ENCODE results near the gene RHEB.

DNA sequence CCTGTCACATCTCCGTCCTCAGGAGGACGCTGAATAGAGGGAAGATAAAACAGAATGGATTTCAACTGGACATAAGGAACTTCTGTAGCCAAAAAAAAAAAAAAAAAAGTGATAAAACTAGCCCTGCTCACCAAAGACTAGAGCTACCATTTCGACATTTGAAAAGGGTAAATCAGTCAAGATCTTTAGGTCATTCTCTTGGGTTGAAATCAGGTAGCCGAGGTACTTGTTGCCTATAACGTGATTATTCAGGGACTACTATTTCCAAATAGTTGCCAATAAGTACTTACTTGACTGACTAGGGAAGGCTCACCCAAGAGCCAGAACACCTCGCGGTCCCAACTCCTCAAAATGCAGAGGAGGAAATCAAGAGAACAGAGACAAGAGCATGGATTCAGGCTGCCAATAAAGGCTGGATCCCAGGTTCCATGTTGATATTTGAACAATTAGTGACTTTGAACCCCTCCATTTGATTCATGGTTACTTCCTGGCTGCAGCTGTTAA is 2.0 kb downstream of the RHEB start:
- TF ChIP-seq, protein P1, sequence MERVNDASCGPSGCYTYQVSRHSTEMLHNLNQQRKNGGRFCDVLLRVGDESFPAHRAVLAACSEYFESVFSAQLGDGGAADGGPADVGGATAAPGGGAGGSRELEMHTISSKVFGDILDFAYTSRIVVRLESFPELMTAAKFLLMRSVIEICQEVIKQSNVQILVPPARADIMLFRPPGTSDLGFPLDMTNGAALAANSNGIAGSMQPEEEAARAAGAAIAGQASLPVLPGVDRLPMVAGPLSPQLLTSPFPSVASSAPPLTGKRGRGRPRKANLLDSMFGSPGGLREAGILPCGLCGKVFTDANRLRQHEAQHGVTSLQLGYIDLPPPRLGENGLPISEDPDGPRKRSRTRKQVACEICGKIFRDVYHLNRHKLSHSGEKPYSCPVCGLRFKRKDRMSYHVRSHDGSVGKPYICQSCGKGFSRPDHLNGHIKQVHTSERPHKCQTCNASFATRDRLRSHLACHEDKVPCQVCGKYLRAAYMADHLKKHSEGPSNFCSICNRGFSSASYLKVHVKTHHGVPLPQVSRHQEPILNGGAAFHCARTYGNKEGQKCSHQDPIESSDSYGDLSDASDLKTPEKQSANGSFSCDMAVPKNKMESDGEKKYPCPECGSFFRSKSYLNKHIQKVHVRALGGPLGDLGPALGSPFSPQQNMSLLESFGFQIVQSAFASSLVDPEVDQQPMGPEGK (CRISPR knock-in tag; IDR thresholded peaks at IDR 0.05; ENCODE audit: borderline replicate concordance): no peak
- TF ChIP-seq ZC3H10 (CRISPR knock-in tag; IDR thresholded peaks at IDR 0.05) (no peak), CSDC2 (CRISPR knock-in tag; IDR thresholded peaks at IDR 0.05) (no peak), ZFP30 (CRISPR knock-in tag; IDR thresholded peaks at IDR 0.05) (no peak), ZFP3 (CRISPR knock-in tag; IDR thresholded peaks at IDR 0.05) (no peak)
- TF ChIP-seq, protein P2, sequence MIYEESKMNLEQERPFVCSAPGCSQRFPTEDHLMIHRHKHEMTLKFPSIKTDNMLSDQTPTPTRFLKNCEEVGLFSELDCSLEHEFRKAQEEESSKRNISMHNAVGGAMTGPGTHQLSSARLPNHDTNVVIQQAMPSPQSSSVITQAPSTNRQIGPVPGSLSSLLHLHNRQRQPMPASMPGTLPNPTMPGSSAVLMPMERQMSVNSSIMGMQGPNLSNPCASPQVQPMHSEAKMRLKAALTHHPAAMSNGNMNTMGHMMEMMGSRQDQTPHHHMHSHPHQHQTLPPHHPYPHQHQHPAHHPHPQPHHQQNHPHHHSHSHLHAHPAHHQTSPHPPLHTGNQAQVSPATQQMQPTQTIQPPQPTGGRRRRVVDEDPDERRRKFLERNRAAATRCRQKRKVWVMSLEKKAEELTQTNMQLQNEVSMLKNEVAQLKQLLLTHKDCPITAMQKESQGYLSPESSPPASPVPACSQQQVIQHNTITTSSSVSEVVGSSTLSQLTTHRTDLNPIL (CRISPR knock-in tag; IDR thresholded peaks at IDR 0.05; ENCODE audit: low read depth): no peak
